Activated naive CD4-positive, alpha-beta T cell (primary cell): Measurements from ENCODE around the gene MBD3L2.
"Not testable (repeated sequence)": the region's sequence is repeated elsewhere in the genome, so short reads cannot be mapped to it uniquely, and the experiment has no call there.

Experiments used
- DNase-seq, 4 experiments: peaks; one replicate each; lab custom pipeline; 2025; lab: John Stamatoyannopoulos, UW

The MBD3L2 gene

GRCh38 chr19:7063339-7063738 lies 14.2 kb downstream of the MBD3L2 start:
- DNase-seq = no peak

GRCh38 chr19:7063764-7064418 lies 14.8 kb downstream of the MBD3L2 start:
- no peak for DNase-seq

GRCh38 chr19:7067122-7067521 lies 18.0 kb downstream of the MBD3L2 start:
- not testable (repeated sequence) for DNase-seq

GRCh38 chr19:7067716-7068115 lies 18.6 kb downstream of the MBD3L2 start:
- DNase-seq = no peak

- no peak for DNase-seq
These were observed 19.5 kb downstream of the MBD3L2 start for GRCh38 chr19:7068599-7068998.

DNA sequence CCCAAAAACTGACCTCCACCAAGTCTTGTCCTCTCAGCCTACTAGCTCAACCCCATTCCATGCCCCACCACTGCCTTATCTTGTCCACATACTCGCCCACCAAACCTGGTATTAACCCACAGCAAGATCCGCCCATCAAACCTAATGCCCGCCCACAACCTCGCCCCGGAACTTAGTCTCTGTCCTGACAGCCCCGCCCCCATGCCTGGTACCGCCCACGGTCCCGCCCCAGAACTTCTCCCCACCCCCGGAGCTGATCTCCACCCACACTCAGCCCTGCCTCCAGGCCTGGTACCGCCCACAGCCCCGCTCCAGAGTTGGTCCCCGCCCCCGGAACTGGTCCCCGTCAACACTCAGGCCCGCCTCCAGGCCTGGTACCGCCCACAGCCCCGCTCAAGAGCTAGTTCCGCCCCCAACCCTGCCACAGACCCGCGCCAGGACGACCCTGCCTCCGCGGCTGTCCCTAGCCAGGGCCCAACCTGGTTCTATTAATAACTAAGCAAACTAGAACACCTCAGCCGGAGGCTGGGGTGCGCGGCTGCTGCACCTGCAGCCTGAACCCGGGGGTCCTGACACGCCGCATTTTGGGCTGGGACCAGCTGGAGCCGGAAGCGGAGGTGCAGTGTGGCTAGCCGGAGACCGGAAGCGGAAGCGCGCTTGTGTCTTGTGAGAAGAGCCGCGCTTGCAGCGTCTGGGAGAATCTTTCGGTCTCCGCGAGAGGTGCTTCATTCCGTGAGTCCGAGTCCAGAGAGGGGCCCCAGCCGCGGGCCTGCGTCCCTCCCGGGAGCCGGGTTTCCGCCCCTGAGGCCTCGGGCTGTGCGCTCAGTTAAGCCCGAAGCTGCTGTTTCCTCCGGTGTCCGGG lies 20.2 kb downstream of the MBD3L2 start, which contains the start of gene ZNF557:
Gene ZNF557 (plus strand): TSS at position 662 of the 862 bp plus-strand sequence. CDS start 5,372 bp downstream, outside the sequence.
- peak; percentile 94 to 99 (median 98) for DNase-seq

DNA sequence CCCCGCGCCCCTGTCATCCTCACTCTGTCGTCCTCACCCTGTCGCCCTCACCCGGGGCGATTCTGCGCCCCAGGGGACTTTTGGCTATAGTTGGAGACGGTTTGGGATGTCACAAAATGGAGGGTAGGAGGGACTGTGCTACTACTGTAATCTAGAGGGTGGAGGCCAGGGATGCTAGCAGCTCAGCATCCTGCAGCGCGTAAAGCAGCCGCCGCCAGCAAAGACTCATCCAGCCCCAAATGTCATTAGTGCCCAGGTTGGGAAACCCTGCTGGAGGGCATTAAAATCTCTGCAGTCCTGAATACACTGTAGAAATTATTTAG lies 20.7 kb downstream of the MBD3L2 start:
- DNase-seq = no peak

DNA sequence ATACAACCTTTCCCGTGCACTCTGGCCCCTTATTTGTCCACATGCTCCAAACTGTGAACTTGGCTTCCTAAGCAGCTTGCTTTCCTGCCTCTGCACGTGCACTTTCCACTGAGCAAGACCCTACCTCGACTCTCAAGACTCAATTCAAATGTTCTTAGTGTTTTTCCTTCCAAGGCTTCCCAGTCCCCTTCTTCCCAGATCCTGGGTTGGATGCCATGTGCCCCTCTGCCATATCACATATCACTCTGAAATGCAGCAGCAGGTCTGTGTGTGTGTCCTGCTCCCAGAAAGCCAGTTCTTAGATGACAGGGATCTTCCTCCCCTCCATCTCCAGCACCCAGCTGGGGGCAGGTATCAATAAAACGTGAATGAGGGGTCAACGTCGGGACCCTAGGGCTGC lies 23.4 kb downstream of the MBD3L2 start:
- DNase-seq = no peak

GRCh38 chr19:7074705-7075282 lies 25.7 kb downstream of the MBD3L2 start:
- DNase-seq = no peak

- no peak for DNase-seq
These were observed 27.0 kb downstream of the MBD3L2 start for GRCh38 chr19:7076151-7076550.

DNA sequence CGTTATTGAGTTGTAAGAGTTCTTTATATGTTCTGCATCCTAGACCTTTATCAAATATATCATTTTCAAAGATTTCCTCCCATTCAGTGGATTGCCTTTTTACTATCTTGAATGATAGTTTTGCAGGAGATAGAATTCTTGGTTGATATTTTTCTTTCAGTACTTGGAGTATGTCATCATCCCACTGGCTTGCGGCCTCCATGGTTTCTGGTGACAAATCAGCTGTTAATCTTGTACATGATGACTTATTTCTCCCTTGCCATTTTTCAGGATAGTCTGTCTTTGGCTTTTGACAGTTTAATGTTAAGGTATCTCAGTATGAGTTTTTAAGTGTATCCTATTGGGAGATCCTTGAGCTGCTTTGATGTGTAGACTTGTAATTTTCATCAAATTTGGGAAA lies 28.9 kb downstream of the MBD3L2 start:
- no peak for DNase-seq

DNA sequence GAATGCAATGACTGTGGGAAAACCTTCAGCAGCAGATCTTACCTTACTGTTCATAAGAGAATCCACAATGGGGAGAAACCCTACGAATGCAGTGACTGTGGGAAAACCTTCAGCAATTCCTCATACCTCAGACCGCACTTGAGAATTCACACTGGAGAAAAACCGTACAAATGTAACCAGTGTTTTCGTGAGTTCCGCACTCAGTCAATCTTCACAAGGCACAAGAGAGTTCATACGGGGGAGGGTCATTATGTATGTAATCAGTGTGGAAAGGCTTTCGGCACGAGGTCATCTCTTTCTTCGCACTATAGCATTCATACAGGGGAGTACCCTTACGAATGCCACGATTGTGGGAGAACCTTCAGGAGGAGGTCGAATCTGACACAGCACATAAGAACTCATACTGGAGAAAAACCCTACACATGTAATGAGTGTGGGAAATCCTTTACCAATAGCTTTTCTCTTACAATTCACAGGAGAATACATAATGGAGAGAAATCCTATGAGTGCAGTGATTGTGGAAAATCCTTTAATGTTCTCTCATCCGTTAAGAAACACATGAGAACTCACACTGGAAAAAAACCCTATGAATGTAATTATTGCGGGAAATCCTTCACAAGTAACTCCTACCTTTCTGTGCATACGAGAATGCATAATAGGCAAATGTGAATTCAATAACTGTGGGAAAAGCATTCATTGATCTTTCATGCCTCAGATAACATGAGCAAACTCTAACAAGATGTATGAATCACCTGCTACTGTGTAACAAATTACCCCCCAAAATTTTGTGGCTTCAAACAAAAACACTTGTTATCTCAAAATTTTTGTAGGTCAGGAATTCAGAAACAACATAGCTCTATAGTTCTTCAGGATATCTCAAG lies 34.2 kb downstream of the MBD3L2 start:
- no peak for DNase-seq

GRCh38 chr19:7088999-7089398 lies 39.9 kb downstream of the MBD3L2 start:
- no peak for DNase-seq

DNA sequence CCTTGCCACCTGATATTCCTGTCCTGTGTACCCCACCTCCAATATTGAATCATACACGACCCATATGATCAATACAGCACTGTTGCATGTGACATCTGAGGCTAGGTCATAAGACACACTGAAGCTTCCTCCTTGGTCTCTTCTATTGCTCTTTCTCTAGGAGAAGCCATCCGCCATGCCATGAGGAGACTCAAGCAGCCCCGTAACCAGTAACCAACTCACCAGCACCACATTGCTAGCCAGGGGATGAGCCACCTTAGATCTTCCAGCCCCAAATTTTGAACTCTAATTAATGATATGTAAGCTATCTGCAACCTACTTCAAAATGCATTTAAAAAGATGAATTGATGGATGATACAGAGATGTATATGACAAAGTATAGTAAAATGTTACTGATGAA lies 49.0 kb downstream of the MBD3L2 start:
- no peak for DNase-seq

GRCh38 chr19:7098701-7099596 lies 49.8 kb downstream of the MBD3L2 start:
- DNase-seq = peak; percentile 69 to 88 (median 76)

GRCh38 chr19:7099597-7099921 lies 50.4 kb downstream of the MBD3L2 start:
- no peak for DNase-seq
